GM23248 (cell line): ENCODE measurements around the gene KRT9. TPM values are rescaled to one million over a fixed set of nuclear protein-coding genes. Genes with fewer than 3 reads are reported as not detected.
"Not testable (repeated sequence)": the region's sequence is repeated elsewhere in the genome, so short reads cannot be mapped to it uniquely, and the experiment has no call there.

Experiments
- DNase-seq: peaks from one replicate; pipeline ENCODE4 v3.0.0-alpha.2; 2015
- H2AFZ ChIP-seq: fragments of 200-600 bp; sonication (generic); 2 replicates; pipeline ENCODE4 v1.6.1; 2016; ENCODE audit warnings: antibody characterized with exemption
- H3F3A ChIP-seq: fragments of 200-600 bp; sonication (generic); 2 replicates; pipeline ENCODE4 v1.6.1; 2016; ENCODE audit warnings: mild to moderate bottlenecking, antibody characterized with exemption, mixed run types; ENCODE audit not compliant: insufficient read depth
- H3K27ac ChIP-seq: fragments of 200-600 bp; sonication (generic); 2 replicates; pipeline ENCODE4 v1.5.1; 2016; ENCODE audit warnings: mild to moderate bottlenecking
- H3K27me3 ChIP-seq: fragments of 200-600 bp; sonication (generic); replicated peaks from 2 replicates; pipeline ENCODE4 v1.6.1; 2016; ENCODE audit warnings: mild to moderate bottlenecking; ENCODE audit not compliant: insufficient read depth
- H3K36me3 ChIP-seq: fragments of 200-600 bp; sonication (generic); 2 replicates; pipeline ENCODE4 v1.6.1; 2016; ENCODE audit warnings: low read depth, mild to moderate bottlenecking
- H3K4me1 ChIP-seq: fragments of 200-600 bp; sonication (generic); 2 replicates; pipeline ENCODE4 v1.6.1; 2016; ENCODE audit warnings: mild to moderate bottlenecking; ENCODE audit not compliant: insufficient read depth
- H3K4me2 ChIP-seq: fragments of 200-600 bp; sonication (generic); one replicate; pipeline ENCODE4 v1.6.1; 2016; ENCODE audit warnings: mild to moderate bottlenecking; ENCODE audit not compliant: unreplicated experiment
- H3K4me3 ChIP-seq: fragments of 200-600 bp; sonication (generic); 2 replicates; pipeline ENCODE4 v1.5.1; 2016; ENCODE audit warnings: mild to moderate bottlenecking
- H3K79me2 ChIP-seq: fragments of 200-600 bp; sonication (generic); 2 replicates; pipeline ENCODE4 v1.6.1; 2016; ENCODE audit warnings: mild to moderate bottlenecking; ENCODE audit not compliant: insufficient read depth
- H3K9ac ChIP-seq: fragments of 200-600 bp; sonication (generic); 2 replicates; pipeline ENCODE4 v1.6.1; 2016; ENCODE audit warnings: mild to moderate bottlenecking
- H3K9me2 ChIP-seq: fragments of 200-600 bp; sonication (generic); 2 replicates; pipeline ENCODE4 v1.6.1; 2016; ENCODE audit warnings: mixed run types, mild to moderate bottlenecking, moderate library complexity; ENCODE audit not compliant: insufficient read depth
- H3K9me3 ChIP-seq: fragments of 200-600 bp; sonication (generic); one replicate; pipeline ENCODE4 v1.6.1; 2017; ENCODE audit warnings: low read depth
- H4K20me1 ChIP-seq: fragments of 200-600 bp; sonication (generic); 2 replicates; pipeline ENCODE4 v1.6.0; 2016; ENCODE audit not compliant: insufficient read depth
- EZH2 ChIP-seq: fragments of 200-600 bp; sonication (generic); IDR thresholded peaks from 2 replicates; pipeline ENCODE4 v1.6.1; 2018; ENCODE audit warnings: antibody characterized with exemption, mild to moderate bottlenecking; ENCODE audit not compliant: insufficient read depth, poor library complexity, severe bottlenecking
- EZH2phosphoT487 ChIP-seq: fragments of 200-600 bp; sonication (generic); IDR thresholded peaks from 2 replicates; pipeline ENCODE4 v1.6.1; 2018; ENCODE audit warnings: antibody characterized with exemption, moderate library complexity, mild to moderate bottlenecking, low read depth; ENCODE audit not compliant: insufficient read depth
- WGBS, 2 experiments: methylation state at CpG; one replicate each; pipeline ENCODE4 v1.1.6; 2015 to 2017; ENCODE audit warnings: low lambda C conversion rate in 2 of 2, low coverage in 1 of 2; ENCODE audit errors: missing lambda C conversion rate in 2 of 2; 5-methylcytosine and 5-hydroxymethylcytosine counted together
- in situ Hi-C: fragments of 300-500 bp; cut with MboI; formaldehyde crosslinking; loops from 2 replicates; pipeline ENCODE4 v1.15.0; 2020
- polyA plus RNA-seq: library from polyadenylated mRNA; unstranded; fragments of >200 nt; fragmentation: Nextera tagmentation; extraction: Ambion mirVana; gene quantifications from 2 replicates; pipeline ENCODE4 v1.2.1, GENCODE V29; 2016
- total RNA-seq: library from RNA; depleted of rRNA; stranded (reverse); fragments of >200 nt; shearing (Covaris generic); gene quantifications from 2 replicates; pipeline ENCODE4 v1.2.3, GENCODE V29; 2014; rRNA removed

The KRT9 gene
- total RNA-seq (not detected in 2 replicates), polyA plus RNA-seq (not detected in 2 replicates)

- Histone ChIP-seq H3K9me2 (no peaks in the 10 kb centered on the region), H3K27ac (no peak within 1 kb of the TSS), H3K4me3 (no peak within 1 kb of the TSS), H4K20me1 (no peaks in the 10 kb centered on the region), H3K36me3 (no peaks in the 10 kb centered on the region), H3K4me1 (no peaks in the 10 kb centered on the region), H3K9ac (no peak within 1 kb of the TSS), H3K4me2 (no peak within 1 kb of the TSS), H2AFZ (no peak within 1 kb of the TSS), H3K79me2 (no peaks in the 10 kb centered on the region), H3K27me3 (peaks cover 53% of the 10 kb centered on the region), H3F3A (no peaks in the 10 kb centered on the region), H3K9me3 (no peaks in the 10 kb centered on the region)
- no peak for TF ChIP-seq EZH2
- no peak for TF ChIP-seq EZH2phosphoT487
- no peak for DNase-seq
- WGBS, 2 experiments = 50 to 57% methylated on average over 19 to 24 of the region's 24 CpGs
- in situ Hi-C loops = no loop called here
These were observed at the start of gene KRT9 for GRCh38 chr17:41571561-41572434. KRT9 (minus strand) TSS chr17:41572059; CDS start chr17:41571992, 67 bp downstream.

- H4K20me1 ChIP-seq = not testable (repeated sequence)
- WGBS, 2 experiments = 86 to 88% methylated on average over 11 of the region's 11 CpGs
These were observed 49.6 kb upstream of the KRT9 start for GRCh38 chr17:41621435-41621817.

GRCh38 chr17:41620583-41621434 is 49.0 kb upstream of the KRT9 start:
- H3K9ac ChIP-seq = no peak overlapping the region
- no peak overlapping the region for H3K27ac ChIP-seq
- 65 to 70% methylated on average over 21 of the region's 21 CpGs for WGBS, 2 experiments
- no peaks in the 10 kb centered on the region; the same call in 1 of the 2 replicates for H3K27me3 ChIP-seq
- TF ChIP-seq EZH2phosphoT487 (no peak), EZH2 (no peak)
- no peaks in the 10 kb centered on the region for H3K9me3 ChIP-seq
- no peaks in the 10 kb centered on the region for H3K4me1 ChIP-seq
- peak; percentile 40 for DNase-seq
- H3F3A ChIP-seq = no peaks in the 10 kb centered on the region
- H3K4me2 ChIP-seq = no peak overlapping the region
- no peak overlapping the region for H2AFZ ChIP-seq
- in situ Hi-C loops = no loop called here
- no peak overlapping the region for H3K4me3 ChIP-seq
- no peaks in the 10 kb centered on the region for H4K20me1 ChIP-seq
- H3K36me3 ChIP-seq = no peaks in the 10 kb centered on the region
- H3K79me2 ChIP-seq = no peaks in the 10 kb centered on the region
- no peaks in the 10 kb centered on the region for H3K9me2 ChIP-seq

More at GRCh38 chr17:41621435-41621817, 49.6 kb upstream of the KRT9 start:
- in situ Hi-C loops, H3K4me3 ChIP-seq, H3K36me3 ChIP-seq, H2AFZ ChIP-seq, H3K79me2 ChIP-seq, H3K4me1 ChIP-seq, H3K4me2 ChIP-seq, H3K9me3 ChIP-seq, H3F3A ChIP-seq, H3K27ac ChIP-seq, H3K9ac ChIP-seq, DNase-seq, H3K9me2 ChIP-seq, H3K27me3 ChIP-seq: not testable (repeated sequence)

GRCh38 chr17:41619927-41620582 is 48.2 kb upstream of the KRT9 start:
- 93 to 96% methylated on average over 6 of the region's 6 CpGs for WGBS, 2 experiments
- H3K4me3 ChIP-seq, in situ Hi-C loops: not testable (repeated sequence)

More at GRCh38 chr17:41619927-41620582, 48.2 kb upstream of the KRT9 start:
- H3K9me2 ChIP-seq, H3K79me2 ChIP-seq, H2AFZ ChIP-seq, DNase-seq, H3K27ac ChIP-seq, H3K9ac ChIP-seq, H4K20me1 ChIP-seq, H3K4me1 ChIP-seq, H3K27me3 ChIP-seq, H3K9me3 ChIP-seq, H3F3A ChIP-seq, H3K4me2 ChIP-seq, H3K36me3 ChIP-seq: not testable (repeated sequence)
